Islet precursor cell (in vitro differentiated cells): ENCODE data around the gene FTO.

Experiments used
- DNase-seq: peaks from one replicate; pipeline ENCODE4 v3.0.0-alpha.2; 2018

Gene FTO

DNA sequence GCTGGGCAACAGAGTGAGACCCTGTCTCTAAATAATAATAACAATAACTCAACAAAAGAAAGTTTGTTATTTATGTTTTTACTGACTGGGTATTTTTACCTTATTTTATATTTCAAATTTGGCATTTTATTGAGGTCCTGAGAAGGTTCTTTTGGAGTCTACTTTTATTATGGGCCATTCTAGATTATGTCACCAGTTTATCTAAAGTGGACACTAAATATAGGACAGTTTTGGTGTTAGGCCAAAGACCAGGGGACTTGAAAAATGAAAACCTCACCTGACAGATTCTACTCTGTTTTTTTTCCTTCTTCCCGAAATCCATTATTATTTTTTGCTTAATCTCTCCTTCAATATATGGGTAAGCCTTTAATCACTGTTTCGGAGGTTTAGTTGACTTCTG is 8.1 kb downstream of the FTO start:
- no peak for DNase-seq

DNA sequence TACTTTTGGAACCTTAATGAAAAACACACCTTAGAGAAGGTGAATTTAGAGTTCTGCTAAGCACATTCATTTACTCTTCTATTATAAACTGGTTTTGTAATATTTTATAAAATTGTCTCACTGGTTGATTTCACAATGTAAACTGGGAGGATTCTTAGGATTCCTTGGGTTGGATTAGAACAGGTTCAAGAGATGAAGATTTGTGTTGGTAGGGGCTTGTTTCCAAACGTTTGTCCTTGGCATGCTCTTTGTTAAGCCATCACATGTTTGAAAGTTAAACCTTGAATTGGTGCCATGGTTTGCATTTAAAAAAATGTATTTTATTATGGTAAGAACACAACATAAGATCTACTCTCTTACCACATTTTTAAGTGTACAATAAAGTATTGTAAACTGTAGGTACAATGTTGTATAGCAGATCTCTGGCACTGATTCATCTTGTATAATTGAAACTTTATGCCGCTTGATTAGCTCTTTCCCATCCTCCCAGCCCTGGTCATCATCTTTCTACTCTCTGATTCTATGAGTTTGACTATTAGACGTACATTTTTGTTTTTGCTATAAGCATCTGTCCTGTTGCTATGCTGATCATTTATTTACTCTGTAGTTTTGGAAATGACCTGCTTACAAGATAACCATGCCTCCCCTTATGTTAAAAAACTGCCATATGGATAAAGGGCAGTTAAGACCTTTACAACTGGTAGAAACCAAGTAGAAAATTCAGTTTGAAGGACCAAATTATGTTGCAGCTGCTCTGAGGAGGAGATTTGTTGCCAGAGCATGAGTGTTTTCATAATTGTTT is 9.6 kb downstream of the FTO start:
- no peak for DNase-seq

DNA sequence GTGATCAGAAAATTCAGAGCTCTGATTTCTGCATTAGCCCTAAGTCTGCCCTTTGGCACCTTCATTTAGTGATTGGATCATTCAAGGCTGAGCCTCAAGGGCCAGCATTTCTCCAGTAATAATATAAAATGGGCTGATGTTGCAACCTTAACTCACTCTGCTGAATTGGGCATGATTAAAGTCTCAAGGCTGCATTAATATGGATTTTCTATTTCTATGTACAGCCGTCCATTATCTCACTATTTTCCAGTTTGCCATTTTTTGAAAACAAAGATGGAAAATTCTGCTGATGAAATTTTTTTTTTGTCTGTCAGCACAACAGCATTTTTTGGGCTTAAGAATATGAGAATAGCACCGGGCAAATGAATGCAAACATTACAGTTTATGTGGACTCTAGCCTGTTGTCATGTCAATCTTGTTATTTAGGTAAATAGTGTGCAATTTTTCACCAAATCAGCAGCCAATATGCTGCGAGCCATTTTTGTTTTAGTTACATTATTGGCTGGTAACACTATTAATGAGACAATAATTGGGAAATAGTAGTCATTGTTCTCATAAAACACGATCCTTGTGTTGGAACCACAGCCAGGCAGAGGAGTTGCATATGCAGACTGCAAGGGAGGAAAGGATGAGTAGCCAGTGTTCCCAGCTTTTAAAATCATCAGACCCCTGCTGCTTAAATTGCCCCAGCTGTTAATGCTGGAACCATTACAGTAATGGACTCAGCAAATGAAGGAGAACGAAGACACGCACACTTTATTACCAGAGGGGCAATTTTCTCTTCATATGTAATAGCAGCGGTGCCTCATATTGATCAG is 10.5 kb downstream of the FTO start:
- DNase-seq = no peak

DNA sequence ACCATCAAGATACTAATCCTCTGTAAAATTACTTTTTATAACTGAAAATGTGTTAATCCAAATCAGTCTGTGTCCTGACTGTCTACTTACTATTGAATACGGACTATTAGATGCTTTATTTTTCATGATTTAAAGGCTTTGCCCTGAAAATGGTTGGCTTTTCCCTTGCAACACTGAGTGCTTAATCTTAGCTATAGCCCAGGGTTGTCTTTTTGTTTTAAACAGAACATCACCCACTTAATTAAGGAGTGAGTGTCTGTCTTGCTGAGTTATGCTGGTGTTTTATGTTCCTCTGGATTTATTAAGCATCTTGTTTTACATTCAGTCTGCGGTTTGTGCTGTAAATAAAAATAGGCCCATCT is 11.0 kb downstream of the FTO start:
- no peak for DNase-seq

DNA sequence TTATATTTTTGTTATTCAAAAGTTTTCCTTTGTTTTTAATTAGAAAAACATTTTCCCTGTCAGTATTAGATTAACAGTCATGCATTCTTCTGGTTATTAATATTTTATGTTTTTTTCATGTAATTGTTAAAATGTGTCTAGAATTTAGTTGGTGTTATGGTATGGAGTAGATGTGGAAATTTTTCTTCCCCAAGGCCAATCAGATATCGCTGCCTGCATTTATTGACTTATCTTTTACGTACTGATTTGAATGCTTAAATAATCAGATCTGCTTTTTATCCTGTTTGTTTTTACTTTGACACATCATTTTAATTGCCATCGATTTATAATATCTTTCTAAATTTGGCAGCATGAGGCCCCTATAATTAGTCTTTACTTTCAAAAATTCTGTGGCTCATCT is 13.6 kb downstream of the FTO start:
- DNase-seq = no peak

DNA sequence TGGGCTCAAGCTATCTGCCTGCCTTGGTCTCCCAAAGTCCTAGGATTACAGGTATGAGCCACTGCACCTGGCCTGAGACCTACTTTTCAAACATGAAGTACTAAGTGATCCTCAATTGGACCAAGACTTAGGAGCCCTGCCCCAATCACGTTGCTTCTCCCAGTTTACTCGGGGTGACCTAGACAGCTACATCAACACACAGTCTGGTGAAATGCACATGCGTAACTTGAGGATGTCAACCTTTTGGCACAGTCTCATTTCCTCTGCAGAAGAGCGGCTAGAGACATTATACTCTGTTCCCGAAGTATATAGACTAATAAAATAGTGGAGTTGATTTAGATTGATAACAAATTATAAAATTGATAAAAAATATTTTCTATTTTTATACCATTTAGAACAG is 17.1 kb downstream of the FTO start:
- no peak for DNase-seq

DNA sequence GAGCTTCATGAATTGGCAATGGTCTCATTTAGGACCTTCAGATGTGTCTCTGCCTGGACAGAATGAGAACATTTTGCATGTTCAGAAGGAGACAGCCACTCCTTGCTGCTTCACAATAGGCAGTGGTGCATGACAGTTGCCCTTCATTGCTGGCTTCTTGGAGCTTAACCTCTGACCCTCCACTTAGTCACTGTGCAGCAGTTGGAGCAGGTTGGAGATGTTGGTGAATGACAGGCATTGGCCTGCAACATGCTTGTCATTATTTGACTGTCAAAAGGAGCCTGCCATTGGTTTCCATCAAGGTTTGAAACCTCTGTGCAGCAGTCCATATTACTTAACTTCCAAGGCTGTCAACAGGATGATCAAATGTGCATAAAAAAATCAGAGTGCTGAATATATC is 22.7 kb downstream of the FTO start:
- DNase-seq = peak; percentile 57

DNA sequence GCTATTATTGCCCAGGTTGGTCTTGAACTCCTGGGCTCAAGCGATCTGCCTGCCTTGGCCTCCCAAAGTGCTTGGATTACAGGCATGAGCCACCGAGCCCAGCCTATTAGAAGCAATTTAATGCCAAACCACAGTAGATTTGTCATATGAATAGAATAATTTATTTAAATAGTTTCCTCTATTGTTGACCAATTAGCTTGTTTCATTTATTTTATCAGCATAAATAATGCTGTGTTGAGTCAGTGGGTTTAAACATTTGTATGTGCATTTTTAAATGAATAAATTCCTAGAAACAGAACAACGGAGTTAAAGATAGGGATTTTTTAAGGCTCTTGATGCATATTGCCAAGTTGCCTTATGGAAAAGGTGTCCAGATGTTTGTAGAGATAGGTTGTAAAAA is 26.7 kb downstream of the FTO start:
- no peak for DNase-seq

DNA sequence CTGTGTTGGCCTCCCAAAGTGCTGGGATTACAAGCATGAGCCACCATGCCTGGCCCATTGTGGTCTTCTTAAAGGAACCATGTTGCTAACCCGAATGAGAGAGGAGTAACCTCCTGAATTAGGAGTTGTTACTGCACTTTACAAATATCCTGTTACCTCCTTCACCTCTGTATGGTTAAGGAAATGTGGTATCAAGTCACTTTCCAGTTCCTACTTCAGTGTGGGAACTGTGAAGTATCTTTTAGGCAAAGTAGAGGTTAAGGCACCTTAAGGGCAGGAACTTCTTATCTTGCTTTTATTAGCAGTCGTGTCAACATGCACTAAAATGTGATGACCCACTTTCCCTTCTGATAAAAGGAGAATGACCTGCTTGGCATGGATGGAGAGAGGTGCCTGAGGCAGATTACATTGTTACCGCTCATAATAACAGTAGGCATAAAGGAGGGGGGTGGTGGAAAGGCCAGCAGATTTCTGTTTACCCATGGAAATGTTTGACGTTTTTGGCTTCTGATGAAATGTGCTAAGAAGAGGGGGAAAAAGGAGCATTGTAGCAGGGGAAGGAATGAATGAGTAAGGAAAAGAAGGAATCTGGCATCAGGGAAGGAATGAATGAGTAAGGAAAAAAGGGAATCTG is 28.5 kb downstream of the FTO start:
- DNase-seq = peak; percentile 59

DNA sequence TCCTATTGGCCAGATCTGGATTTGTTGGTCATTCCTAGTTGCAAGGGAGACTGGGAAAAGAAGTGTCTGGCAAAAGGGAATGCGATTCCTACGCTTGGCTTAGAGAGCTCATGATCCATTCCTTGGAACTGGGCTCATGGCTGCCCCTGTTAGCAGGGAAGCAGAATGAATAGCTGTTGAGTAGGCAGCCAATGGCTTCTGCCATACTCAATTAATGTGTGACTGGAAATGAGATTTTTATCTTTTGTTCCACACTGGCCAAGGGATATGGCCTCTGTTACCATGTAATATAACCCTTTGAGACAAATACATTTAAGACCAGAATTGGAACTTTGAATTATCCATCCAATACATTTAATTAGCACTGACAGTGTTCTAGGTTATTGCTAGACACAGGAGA is 31.0 kb downstream of the FTO start:
- no peak for DNase-seq

DNA sequence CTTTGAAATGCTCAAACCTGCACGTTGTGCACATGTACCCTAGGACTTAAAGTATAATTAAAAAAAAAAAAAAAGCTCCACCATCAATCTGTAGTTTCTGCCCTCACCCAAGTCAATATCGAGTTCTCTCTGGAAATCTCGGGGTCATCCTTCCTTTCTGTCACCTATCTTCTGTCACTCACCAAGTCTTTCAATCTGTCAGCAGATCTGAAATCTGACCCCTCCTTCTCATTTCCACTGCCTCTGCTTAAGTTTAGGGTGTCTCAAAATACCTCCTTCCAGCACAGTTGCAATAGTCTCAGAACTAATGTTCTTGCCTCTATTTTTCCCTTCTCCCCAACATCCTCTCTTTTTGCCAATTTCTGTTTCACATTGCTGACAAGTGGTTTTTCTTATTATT is 32.3 kb downstream of the FTO start:
- no peak for DNase-seq

DNA sequence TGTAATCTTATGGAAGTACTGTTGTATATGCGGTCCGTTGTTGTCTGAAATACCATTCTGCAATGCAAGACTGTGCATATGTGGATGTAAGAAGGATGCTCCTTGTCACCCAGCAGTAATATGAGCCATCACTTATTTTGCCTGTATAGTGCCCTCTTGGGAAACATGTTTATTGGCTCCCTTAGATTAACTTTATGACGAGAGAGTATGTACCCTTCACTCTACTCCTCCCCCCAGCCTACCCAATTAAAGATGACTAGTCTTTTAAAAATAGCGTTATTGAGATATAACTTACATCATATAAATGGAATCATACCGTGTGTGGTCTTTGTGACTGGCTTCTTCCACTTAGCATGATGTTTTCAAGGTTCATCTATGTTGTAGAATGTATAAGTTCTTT is 33.6 kb downstream of the FTO start:
- no peak for DNase-seq

DNA sequence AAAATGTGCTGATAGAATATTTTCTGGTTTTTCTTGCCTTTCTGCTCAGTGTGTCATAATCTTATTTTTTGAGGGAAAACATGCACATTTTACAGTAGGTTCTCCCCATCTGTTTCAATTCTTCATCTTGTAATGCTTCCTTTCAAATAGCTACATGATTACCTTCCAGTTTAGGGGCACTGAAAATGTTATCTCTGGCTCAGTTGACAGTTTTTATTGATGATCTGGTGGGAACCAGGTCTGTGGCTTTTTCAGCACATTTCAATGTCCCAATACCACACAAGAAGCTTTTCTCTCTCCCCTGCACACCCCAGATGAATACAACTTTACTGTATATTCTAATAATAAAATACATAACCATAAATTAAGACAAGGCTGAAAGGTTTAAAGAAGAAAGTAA is 36.5 kb downstream of the FTO start:
- no peak for DNase-seq

DNA sequence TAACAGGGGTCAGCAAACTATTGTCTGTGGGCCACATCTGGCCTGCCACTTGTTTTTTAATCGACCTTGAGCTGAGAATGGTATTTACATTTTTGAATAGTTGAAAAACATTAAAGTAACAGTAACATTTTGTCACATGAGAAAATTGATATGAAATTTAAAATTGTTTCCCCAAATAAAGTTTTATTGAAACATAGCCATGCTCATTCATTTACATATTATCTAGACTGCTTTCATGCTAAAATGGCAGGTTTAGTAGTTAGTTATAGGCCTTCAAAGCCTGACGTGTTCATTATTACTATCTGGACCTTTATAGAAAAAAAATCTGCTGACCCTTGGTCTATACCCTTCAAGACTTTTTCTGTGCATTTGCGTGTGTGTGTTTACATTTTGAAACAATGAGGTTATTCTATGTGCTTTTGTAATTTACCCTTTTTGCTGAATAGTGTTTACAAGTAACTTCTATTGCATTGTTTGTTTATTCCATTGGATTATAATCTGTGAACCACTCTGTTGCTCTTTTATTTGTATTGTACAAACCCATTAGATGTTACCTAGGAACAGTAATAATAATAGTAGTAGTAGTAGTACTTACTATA is 37.1 kb downstream of the FTO start:
- DNase-seq = no peak

DNA sequence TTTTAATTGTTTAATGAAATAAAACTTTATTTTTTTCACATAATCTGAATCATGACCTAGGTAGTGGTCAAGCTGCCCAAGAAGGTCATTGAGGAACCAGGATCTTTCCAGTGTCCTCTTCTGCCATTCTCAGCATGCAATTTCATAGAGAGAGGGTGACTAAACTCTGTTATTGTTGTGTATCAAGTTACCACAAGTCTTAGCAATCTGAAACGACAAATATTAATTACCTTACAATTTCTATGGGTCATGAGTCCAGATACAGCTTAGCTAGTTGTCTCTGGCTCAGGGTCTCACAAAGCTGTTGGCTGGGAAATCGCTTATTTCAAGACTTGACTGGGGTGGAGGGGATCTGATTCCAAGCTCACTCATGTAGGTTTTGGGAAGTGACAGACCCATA is 37.6 kb downstream of the FTO start:
- DNase-seq = no peak

DNA sequence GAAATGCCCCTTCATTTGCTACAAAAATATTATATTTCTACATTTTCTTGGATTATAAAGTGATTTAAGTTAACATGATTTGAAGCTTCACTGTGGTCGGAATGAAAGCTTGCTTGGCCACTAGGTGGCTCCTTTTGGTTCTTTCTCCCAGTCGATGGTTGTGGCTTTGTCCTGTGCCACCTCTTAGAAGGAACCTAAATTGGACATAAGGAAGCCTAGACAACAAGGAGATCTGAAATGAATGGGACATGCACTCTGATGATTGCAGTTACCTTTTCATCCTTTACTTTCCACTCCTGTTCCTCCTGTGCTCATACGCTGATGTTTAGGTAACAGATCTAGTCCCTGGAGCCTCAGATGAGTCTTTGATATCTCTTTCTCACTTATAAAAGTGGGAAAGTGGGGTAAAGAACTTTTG is 39.2 kb downstream of the FTO start:
- no peak for DNase-seq

DNA sequence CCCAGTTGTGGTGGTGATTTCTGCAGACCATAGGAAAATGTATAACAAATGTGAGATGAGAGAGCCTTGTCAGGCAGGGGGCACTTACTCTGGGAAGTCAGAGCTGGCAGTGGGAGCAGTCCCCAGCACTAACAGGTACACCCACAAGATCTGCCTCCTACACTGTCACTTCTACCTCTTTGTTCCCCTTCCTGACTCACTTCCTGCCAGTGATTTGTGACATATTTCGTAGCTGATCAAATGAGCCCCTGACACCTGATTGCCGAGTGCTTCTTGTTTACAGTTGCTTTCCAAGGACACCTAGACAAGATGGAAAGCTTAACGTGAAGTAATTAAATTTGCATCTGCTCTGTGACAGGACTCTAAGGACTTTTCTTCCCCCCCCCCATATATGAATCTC is 40.5 kb downstream of the FTO start:
- no peak for DNase-seq

DNA sequence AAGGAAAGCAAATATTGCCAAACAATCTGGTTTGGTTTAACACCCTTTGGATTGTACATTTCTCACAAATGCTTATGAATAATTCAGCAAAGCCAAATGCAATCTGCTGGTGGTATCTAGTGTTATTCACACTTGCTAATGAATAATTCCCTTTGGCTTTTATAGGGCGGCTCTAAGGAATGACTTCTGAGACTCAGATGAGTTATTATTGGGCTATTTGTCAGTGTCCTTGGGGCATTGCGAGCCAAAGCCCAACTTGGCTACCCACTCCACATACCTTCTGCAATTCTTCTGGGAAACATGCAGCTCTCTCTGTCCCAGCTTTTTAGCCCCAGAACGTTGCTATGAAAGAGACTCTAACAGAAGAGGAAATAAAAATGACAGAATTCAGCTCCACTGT is 41.1 kb downstream of the FTO start:
- DNase-seq = no peak

DNA sequence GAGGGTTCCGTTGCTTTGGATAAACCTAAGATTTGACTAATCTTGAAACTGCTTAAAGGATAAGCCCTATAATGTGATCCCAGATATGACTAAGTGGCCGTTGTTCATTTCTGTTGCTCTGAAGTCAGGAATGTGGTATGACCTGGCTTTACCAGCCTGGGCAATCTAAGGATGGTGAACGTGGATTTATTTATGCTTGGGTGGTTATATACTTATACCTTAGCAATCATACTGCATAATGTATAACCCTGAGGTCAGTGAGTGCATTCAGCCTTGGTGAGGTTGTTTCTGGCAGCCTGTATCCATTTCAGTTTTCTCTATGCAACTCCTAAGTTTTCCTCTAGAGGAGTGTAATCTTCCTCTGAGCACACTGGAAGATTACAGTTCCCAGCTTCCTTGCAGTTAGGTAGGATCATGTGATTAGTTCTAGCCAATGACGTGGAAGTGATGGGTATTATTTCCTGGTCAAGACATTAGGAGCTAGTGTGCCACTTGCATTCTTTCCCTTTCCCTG is 41.9 kb downstream of the FTO start:
- DNase-seq = no peak

DNA sequence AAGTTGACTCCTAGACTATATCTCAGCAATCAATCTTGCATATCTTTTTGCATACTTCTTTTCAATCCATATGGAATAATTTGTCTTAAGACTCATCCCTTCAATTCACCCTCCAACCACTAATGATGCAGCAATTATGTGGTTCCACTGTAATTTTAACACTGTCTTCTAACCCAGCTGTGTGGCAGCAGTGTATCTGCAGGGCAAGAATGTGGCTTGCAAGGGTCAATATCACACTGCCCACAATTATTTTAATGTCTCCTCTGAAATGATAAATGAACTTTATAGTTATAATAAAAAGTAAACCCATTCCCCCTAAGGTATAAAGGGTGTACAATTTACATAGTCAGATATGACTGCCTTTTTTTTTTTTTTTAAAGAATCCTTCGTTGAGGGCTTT is 48.6 kb downstream of the FTO start:
- no peak for DNase-seq

DNA sequence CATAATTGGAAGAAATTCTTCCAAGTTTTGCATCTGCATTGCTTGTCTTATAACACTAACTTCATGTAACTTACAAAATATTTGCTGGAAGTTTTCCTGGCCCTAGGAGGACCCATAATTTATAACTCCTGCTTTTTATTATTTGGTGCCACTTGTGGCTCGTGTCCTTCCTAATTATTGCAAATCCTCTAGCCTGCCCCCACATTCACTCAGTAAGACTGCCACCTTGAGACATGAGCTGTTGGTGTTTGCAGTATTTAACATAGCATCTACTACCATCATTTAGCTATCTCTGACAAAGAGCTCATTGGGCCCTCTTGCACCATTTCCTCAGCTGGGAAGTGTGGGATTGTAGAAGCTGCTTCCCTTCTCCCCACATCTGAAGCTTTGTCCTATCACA is 49.5 kb downstream of the FTO start:
- DNase-seq = no peak

DNA sequence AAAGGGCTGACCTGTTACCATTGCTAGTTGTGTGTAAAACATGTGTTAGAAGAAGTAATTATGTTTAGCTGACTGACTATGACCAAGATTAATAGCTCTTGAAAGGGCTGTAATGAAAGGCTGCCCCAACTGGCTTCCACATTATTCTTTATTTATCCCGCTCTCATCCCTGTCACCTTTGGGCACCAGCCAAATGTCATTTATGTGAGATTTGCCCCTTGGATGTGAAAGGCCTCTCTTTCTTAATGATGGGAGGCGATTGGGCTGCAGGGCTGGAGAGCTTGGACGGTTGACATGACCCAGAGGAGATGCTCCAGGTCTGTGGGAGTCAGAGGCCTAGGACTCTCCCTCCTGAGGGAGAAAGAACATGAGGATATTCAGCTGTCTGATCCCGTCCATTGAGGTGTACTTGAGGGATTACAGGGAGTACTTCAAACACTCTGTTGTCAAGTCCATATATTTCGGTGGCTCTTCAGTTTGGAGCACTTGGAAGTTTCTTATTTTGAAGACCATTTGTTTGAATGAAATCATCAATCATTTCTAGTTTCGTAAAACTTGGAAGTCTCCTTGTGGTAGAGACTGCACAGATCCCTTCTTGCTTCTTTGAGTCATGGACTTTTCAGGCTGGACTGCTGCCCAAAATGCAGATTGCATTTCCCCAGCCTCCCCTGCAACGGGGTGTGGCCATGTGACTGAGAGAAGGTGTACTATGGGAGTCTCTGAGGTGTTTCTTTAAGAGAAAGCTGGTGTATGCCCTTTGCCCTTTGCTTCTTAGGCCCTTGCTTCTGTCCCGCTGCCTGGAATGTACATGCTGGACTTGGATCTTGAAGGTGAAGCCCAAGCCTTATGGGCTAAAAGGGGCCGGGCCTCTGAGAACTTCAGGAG is 51.3 kb downstream of the FTO start:
- no peak for DNase-seq
